HepG2 (cell line): ENCODE results near the gene HEPACAM. TPM values are rescaled to one million over a fixed set of nuclear protein-coding genes. Genes with fewer than 3 reads are reported as not detected.

ENCODE experiments used
- ARHGAP35 ChIP-seq: sonication (generic); formaldehyde crosslinking; IDR thresholded peaks from 2 replicates; pipeline ENCODE4 v1.9.0; 2022; ENCODE audit warnings: mild to moderate bottlenecking, inconsistent platforms, moderate library complexity, missing genetic modification reagents, borderline replicate concordance
- CCDC6 ChIP-seq: sonication (generic); formaldehyde crosslinking; IDR thresholded peaks from 2 replicates; pipeline ENCODE4 v1.8.1; 2022; ENCODE audit warnings: mild to moderate bottlenecking, missing genetic modification reagents, moderate library complexity
- CEBPZ ChIP-seq: IDR thresholded peaks from 2 replicates; pipeline ENCODE4 v1.6.1; 2012; ENCODE audit warnings: low read length, improper control_type of control experiment
- FOXK2 ChIP-seq: fragments of 450-650 bp; IDR thresholded peaks from 2 replicates; pipeline ENCODE4 v1.6.1; 2016
- HINFP ChIP-seq: sonication (generic); formaldehyde crosslinking; IDR thresholded peaks from 2 replicates; pipeline ENCODE4 v1.4.0; 2020; ENCODE audit warnings: low read depth, mild to moderate bottlenecking, missing genetic modification reagents
- NCOA2 ChIP-seq: sonication (generic); formaldehyde crosslinking; IDR thresholded peaks from 2 replicates; pipeline ENCODE4 v1.8.0; 2022; ENCODE audit warnings: inconsistent platforms
- NCOA5 ChIP-seq: sonication (generic); formaldehyde crosslinking; IDR thresholded peaks from 2 replicates; pipeline ENCODE4 v1.4.0; 2020; ENCODE audit warnings: missing genetic modification reagents
- PAWR ChIP-seq: sonication (generic); formaldehyde crosslinking; IDR thresholded peaks from 2 replicates; pipeline ENCODE4 v1.4.0; 2020; ENCODE audit warnings: missing genetic modification reagents, mild to moderate bottlenecking, borderline replicate concordance
- SNAI1 ChIP-seq: sonication (generic); formaldehyde crosslinking; IDR thresholded peaks from 2 replicates; pipeline ENCODE4 v1.5.0; 2020; ENCODE audit warnings: mild to moderate bottlenecking, missing genetic modification reagents, borderline replicate concordance
- TARDBP ChIP-seq: sonication (generic); formaldehyde crosslinking; IDR thresholded peaks from 2 replicates; pipeline ENCODE4 v1.8.0; 2022; ENCODE audit warnings: mild to moderate bottlenecking, missing genetic modification reagents
- THAP8 ChIP-seq: sonication (generic); formaldehyde crosslinking; IDR thresholded peaks from 2 replicates; pipeline ENCODE4 v1.5.1; 2020; ENCODE audit warnings: missing genetic modification reagents, mild to moderate bottlenecking, borderline replicate concordance
- ZBTB39 ChIP-seq: sonication (generic); formaldehyde crosslinking; IDR thresholded peaks from 2 replicates; pipeline ENCODE4 v1.5.0; 2020; ENCODE audit warnings: missing genetic modification reagents
- ZBTB49 ChIP-seq: sonication (generic); formaldehyde crosslinking; IDR thresholded peaks from 2 replicates; pipeline ENCODE4 v1.4.0; 2020; ENCODE audit warnings: missing genetic modification reagents, borderline replicate concordance
- ZNF10 ChIP-seq: sonication (generic); formaldehyde crosslinking; IDR thresholded peaks from 2 replicates; pipeline ENCODE4 v1.4.0; 2020; ENCODE audit warnings: mild to moderate bottlenecking, low read depth, missing genetic modification reagents, borderline replicate concordance
- ZNF703 ChIP-seq: sonication (generic); formaldehyde crosslinking; IDR thresholded peaks from 2 replicates; pipeline ENCODE4 v1.5.1; 2020; ENCODE audit warnings: missing genetic modification reagents, mild to moderate bottlenecking, moderate library complexity, borderline replicate concordance
- ZSCAN25 ChIP-seq: sonication (generic); formaldehyde crosslinking; IDR thresholded peaks from 2 replicates; pipeline ENCODE4 v1.8.0; 2022; ENCODE audit warnings: mild to moderate bottlenecking, missing genetic modification reagents
- ZSCAN5A ChIP-seq: sonication (generic); formaldehyde crosslinking; IDR thresholded peaks from 2 replicates; pipeline ENCODE4 v1.8.0; 2022; ENCODE audit warnings: mild to moderate bottlenecking, missing genetic modification reagents, borderline replicate concordance
- polyA plus RNA-seq, 8 experiments: library from polyadenylated mRNA; depleted of rRNA in 3 of 8; stranded (reverse) in 7 of 8; unstranded in 1 of 8; fragments of >200 nt; fragmentation: Illumina TruSeq in 4 of 8; extraction: Trizol in 4 of 8; gene quantifications; 2 replicates each; pipeline versions ENCODE4 v1.2.1 to v1.2.3, GENCODE V29; 2011 to 2016; ENCODE audit warnings: low read depth in 4 of 8, missing spikeins in 1 of 8, mixed read lengths in 1 of 8; ENCODE audit not compliant: insufficient read depth in 1 of 8
- total RNA-seq, 5 experiments: library from RNA; depleted of rRNA; stranded (reverse); fragments of >200 nt; fragmentation: Illumina TruSeq; extraction: Trizol; gene quantifications; 2 replicates each; pipeline ENCODE4 v1.2.3, GENCODE V29; 2016; ENCODE audit warnings: low read depth in 1 of 5

The HEPACAM gene
- total and polyA plus RNA-seq, 2 of the 13 experiments (the other 11 are each of a cell fraction or from before 2014, with no cell fraction given): 66.9 to 121 TPM

- TF ChIP-seq CEBPZ (no peak), ZBTB39 (CRISPR knock-in tag) (no peak), NCOA5 (CRISPR knock-in tag) (no peak), CCDC6 (CRISPR knock-in tag) (no peak), ZBTB49 (CRISPR knock-in tag) (no peak), ARHGAP35 (CRISPR knock-in tag) (no peak), FOXK2 (no peak), SNAI1 (no peak), NCOA2 (CRISPR knock-in tag) (peak; percentile 85), THAP8 (CRISPR knock-in tag) (no peak), HINFP (CRISPR knock-in tag) (no peak; the same call in 1 of the 2 replicates), ZNF703 (CRISPR knock-in tag) (no peak), ZNF10 (no peak), ZSCAN5A (no peak), PAWR (CRISPR knock-in tag) (0 out of 2 replicates have a peak, but pooled peaks have one; percentile 49), TARDBP (peak; percentile 85), ZSCAN25 (CRISPR knock-in tag) (no peak)
Observed at GRCh38 chr11:124882339-124883071, 53.3 kb downstream of the HEPACAM start (continued).
